ENCODE data around the gene WDR20. TPM values are rescaled to one million over a fixed set of nuclear protein-coding genes. Genes with fewer than 3 reads are reported as not detected.

WDR20 gene
- total and polyA plus RNA-seq, 2 experiments from 2014 or later, result 15.3 to 24.0 TPM

DNA sequence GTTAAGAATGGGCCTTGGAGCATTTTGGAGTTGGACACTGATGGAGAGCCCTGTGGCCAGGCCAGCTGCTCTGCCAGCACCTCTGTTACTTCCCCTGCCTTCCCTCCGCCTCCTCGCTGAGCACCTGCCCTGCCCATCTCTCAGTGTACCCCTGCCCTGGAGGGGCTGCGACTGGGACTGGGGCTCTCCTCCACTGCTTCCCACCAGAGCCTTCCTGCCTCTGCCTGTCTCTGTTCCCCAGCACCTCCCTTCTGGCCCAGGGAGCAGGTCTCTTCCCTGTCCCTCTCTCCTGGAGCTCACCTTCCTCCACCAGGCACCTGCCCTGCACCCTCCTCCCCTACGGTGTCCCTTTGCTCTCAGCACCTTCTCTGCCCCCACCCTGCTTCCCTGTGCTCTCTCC, 62.1 kb downstream of the WDR20 start:
- no peak for DNase-seq (ENCODE audit: low spot score)
- peaks cover 75% of the 10 kb centered on the region for H3K79me2 ChIP-seq
- no peaks in the 10 kb centered on the region for H3K9me3 ChIP-seq (ENCODE audit: low read depth)
- TF ChIP-seq EZH2 (IDR thresholded peaks at IDR 0.05; ENCODE audit: borderline replicate concordance), result no peak
- TF ChIP-seq EZH2phosphoT487 (IDR thresholded peaks at IDR 0.05; ENCODE audit: low read depth, severe bottlenecking, unreplicated experiment), result no peak
- TF ChIP-seq, protein P1, sequence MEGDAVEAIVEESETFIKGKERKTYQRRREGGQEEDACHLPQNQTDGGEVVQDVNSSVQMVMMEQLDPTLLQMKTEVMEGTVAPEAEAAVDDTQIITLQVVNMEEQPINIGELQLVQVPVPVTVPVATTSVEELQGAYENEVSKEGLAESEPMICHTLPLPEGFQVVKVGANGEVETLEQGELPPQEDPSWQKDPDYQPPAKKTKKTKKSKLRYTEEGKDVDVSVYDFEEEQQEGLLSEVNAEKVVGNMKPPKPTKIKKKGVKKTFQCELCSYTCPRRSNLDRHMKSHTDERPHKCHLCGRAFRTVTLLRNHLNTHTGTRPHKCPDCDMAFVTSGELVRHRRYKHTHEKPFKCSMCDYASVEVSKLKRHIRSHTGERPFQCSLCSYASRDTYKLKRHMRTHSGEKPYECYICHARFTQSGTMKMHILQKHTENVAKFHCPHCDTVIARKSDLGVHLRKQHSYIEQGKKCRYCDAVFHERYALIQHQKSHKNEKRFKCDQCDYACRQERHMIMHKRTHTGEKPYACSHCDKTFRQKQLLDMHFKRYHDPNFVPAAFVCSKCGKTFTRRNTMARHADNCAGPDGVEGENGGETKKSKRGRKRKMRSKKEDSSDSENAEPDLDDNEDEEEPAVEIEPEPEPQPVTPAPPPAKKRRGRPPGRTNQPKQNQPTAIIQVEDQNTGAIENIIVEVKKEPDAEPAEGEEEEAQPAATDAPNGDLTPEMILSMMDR (IDR thresholded peaks at IDR 0.05; ENCODE audit: poor library complexity), result no peak
- H4K20me1 ChIP-seq (ENCODE audit: insufficient read depth, poor library complexity, severe bottlenecking), result peaks cover 22% of the 10 kb centered on the region
- H3K27ac ChIP-seq, result no peak overlapping the region
- no peaks in the 10 kb centered on the region for H3K4me1 ChIP-seq (ENCODE audit: insufficient read depth)
- H3K9me2 ChIP-seq (replicated peaks; ENCODE audit: insufficient read depth), result no peaks in the 10 kb centered on the region
- 94% methylated on average over 3 of the region's 4 CpGs for WGBS (ENCODE audit: low lambda C conversion rate, missing lambda C conversion rate)
- no peak overlapping the region for H3K4me3 ChIP-seq
- no peaks in the 10 kb centered on the region for H3K36me3 ChIP-seq (replicated peaks; ENCODE audit: insufficient read depth, low read depth)
- H2AFZ ChIP-seq, result no peak overlapping the region
- H3K27me3 ChIP-seq, result no peaks in the 10 kb centered on the region
- H3K4me2 ChIP-seq, result no peak overlapping the region

DNA sequence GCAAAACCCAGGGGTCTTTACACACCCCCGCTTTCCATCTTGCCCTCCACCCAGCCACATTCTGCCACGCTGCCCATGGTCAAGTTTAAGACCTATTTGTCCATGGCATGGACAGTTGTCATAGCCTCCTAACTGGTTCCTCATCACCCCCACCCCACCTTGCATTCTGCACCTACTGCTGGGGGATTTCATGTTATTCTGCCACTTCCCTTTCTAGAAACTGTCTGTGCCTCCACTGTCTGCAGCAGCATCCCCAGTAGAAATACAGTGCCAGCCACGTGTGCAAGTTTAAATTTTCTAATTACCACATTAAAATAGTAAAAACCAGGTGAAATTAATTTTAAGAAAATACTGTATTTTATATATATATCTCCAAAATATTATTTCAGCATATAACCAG, 63.2 kb downstream of the WDR20 start:
- Histone ChIP-seq H3K27ac (no peak overlapping the region), H3K4me2 (no peak overlapping the region), H3K4me3 (no peak overlapping the region), H3K9me3 (ENCODE audit: low read depth) (no peaks in the 10 kb centered on the region), H3K36me3 (replicated peaks; ENCODE audit: insufficient read depth, low read depth) (no peaks in the 10 kb centered on the region), H4K20me1 (ENCODE audit: insufficient read depth, poor library complexity, severe bottlenecking) (peaks cover 16% of the 10 kb centered on the region), H3K4me1 (ENCODE audit: insufficient read depth) (no peaks in the 10 kb centered on the region), H3K79me2 (peaks cover 66% of the 10 kb centered on the region), H3K9me2 (replicated peaks; ENCODE audit: insufficient read depth) (no peaks in the 10 kb centered on the region), H2AFZ (no peak overlapping the region), H3K27me3 (no peaks in the 10 kb centered on the region)
- DNase-seq (ENCODE audit: low spot score), result no peak
- TF ChIP-seq EZH2phosphoT487 (IDR thresholded peaks at IDR 0.05; ENCODE audit: low read depth, severe bottlenecking, unreplicated experiment), result no peak
- TF ChIP-seq EZH2 (IDR thresholded peaks at IDR 0.05; ENCODE audit: borderline replicate concordance), result no peak
- TF ChIP-seq, protein P1 (IDR thresholded peaks at IDR 0.05; ENCODE audit: poor library complexity), result no peak
- 97% methylated on average over 3 of the region's 3 CpGs for WGBS (ENCODE audit: low lambda C conversion rate, missing lambda C conversion rate)

DNA sequence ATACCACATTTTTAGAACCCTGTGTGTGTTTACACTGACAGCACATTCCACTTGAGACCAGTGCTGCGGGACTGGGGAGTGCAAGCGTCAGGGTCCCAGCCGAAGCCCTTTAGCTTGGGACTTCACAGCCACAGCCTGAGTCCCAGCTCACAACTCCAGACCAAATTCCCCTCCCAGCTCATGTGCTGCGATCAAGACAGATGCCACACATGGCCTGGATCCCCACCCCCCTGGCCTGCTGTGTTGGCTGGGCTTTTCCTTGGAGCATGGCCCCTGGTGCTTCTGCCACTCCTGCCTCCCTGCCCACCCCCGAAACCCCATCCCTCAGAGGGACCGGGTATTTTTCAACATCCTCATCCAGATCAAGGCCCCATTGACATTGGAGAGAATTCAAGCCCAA, 63.7 kb downstream of the WDR20 start:
- Histone ChIP-seq H3K4me1 (ENCODE audit: insufficient read depth) (no peaks in the 10 kb centered on the region), H4K20me1 (ENCODE audit: insufficient read depth, poor library complexity, severe bottlenecking) (peaks cover 16% of the 10 kb centered on the region), H3K4me3 (no peak overlapping the region), H3K27ac (no peak overlapping the region), H3K36me3 (replicated peaks; ENCODE audit: insufficient read depth, low read depth) (no peaks in the 10 kb centered on the region), H3K79me2 (peaks cover 62% of the 10 kb centered on the region), H3K4me2 (no peak overlapping the region), H3K9me2 (replicated peaks; ENCODE audit: insufficient read depth) (no peaks in the 10 kb centered on the region), H2AFZ (no peak overlapping the region), H3K9me3 (ENCODE audit: low read depth) (no peaks in the 10 kb centered on the region), H3K27me3 (no peaks in the 10 kb centered on the region)
- TF ChIP-seq, protein P1 (IDR thresholded peaks at IDR 0.05; ENCODE audit: poor library complexity), result no peak
- no peak for TF ChIP-seq EZH2 (IDR thresholded peaks at IDR 0.05; ENCODE audit: borderline replicate concordance)
- no peak for TF ChIP-seq EZH2phosphoT487 (IDR thresholded peaks at IDR 0.05; ENCODE audit: low read depth, severe bottlenecking, unreplicated experiment)
- no peak for DNase-seq (ENCODE audit: low spot score)
- 97% methylated on average over 5 of the region's 6 CpGs for WGBS (ENCODE audit: low lambda C conversion rate, missing lambda C conversion rate)

DNA sequence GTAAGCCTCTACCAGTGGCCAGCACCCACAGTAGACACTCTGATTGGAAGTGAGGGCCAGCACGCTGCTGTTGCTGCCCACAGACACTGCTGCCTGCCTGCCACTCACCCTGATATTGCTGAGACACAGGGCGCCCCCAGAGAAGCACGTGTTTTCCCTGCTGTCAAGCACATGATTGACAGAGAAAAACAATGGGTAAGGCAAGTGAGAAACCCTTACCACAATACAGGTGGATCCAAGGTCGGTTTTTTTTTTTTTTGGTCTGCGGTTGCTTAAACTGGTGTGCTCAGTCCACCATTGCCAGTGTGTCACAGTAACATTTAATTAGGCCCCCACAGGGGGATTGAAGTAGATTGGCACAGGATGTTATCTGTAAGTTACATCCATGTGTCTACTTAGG, 65.9 kb downstream of the WDR20 start:
- TF ChIP-seq, protein P1 (IDR thresholded peaks at IDR 0.05; ENCODE audit: poor library complexity), result no peak
- TF ChIP-seq EZH2 (IDR thresholded peaks at IDR 0.05; ENCODE audit: borderline replicate concordance) (no peak), EZH2phosphoT487 (IDR thresholded peaks at IDR 0.05; ENCODE audit: low read depth, severe bottlenecking, unreplicated experiment) (no peak)
- Histone ChIP-seq H3K79me2 (peaks cover 45% of the 10 kb centered on the region), H2AFZ (no peak overlapping the region), H3K9me2 (replicated peaks; ENCODE audit: insufficient read depth) (no peaks in the 10 kb centered on the region), H3K9me3 (ENCODE audit: low read depth) (no peaks in the 10 kb centered on the region), H3K4me2 (no peak overlapping the region), H3K4me3 (no peak overlapping the region), H3K27ac (no peak overlapping the region), H3K4me1 (ENCODE audit: insufficient read depth) (no peaks in the 10 kb centered on the region), H4K20me1 (ENCODE audit: insufficient read depth, poor library complexity, severe bottlenecking) (peaks cover 16% of the 10 kb centered on the region), H3K27me3 (no peaks in the 10 kb centered on the region), H3K36me3 (replicated peaks; ENCODE audit: insufficient read depth, low read depth) (no peaks in the 10 kb centered on the region)
- 87% methylated on average over 5 of the region's 5 CpGs for WGBS (ENCODE audit: low lambda C conversion rate, missing lambda C conversion rate)
- DNase-seq (ENCODE audit: low spot score), result no peak

Data from hepatocyte (in vitro differentiated cells).